HL-60 (cell line): ENCODE measurements around the gene EYA3.

Source experiments
- DNase-seq, 2 experiments: peaks; one replicate each; pipeline ENCODE4 v3.0.0-alpha.2; 2010 to 2020; ENCODE audit warnings: low read depth in 1 of 2, low spot score in 1 of 2
- H3K27ac ChIP-seq: fragments of 250-450 bp; sonication (Bioruptor Pico); replicated peaks from 2 replicates; pipeline ENCODE4 v1.5.1; 2020; ENCODE audit warnings: mild to moderate bottlenecking, moderate library complexity
- H3K27me3 ChIP-seq: fragments of 250-450 bp; sonication (Bioruptor Pico); 2 replicates; pipeline ENCODE4 v1.5.1; 2021; ENCODE audit warnings: mild to moderate bottlenecking, moderate library complexity; ENCODE audit not compliant: insufficient read depth, poor library complexity, severe bottlenecking
- H3K4me3 ChIP-seq: replicated peaks from 2 replicates; pipeline ENCODE4 v1.5.1; 2011; ENCODE audit warnings: mild to moderate bottlenecking, control low read depth, low read length; ENCODE audit not compliant: insufficient read depth
- CTCF ChIP-seq: IDR thresholded peaks from one replicate; pipeline ENCODE4 v1.5.1; 2011; ENCODE audit warnings: low read length, control low read depth, inconsistent platforms; ENCODE audit not compliant: insufficient read depth
- GABPA ChIP-seq: IDR thresholded peaks from 2 replicates; pipeline ENCODE4 v1.6.1; 2012; ENCODE audit warnings: low read depth
- POLR2AphosphoS5 ChIP-seq: IDR thresholded peaks from 2 replicates; pipeline ENCODE4 v1.6.1; 2012; ENCODE audit warnings: low read depth
- REST ChIP-seq: IDR thresholded peaks from 2 replicates; pipeline ENCODE4 v1.6.1; 2012; ENCODE audit warnings: low read depth; ENCODE audit not compliant: insufficient replicate concordance
- SPI1 ChIP-seq: IDR thresholded peaks from 2 replicates; pipeline ENCODE4 v1.6.1; 2012; ENCODE audit warnings: low read depth, mild to moderate bottlenecking, borderline replicate concordance

The EYA3 gene

GRCh38 chr1:27940870-27941560 is 147.4 kb downstream of the EYA3 start:
- Histone ChIP-seq H3K27ac (peak overlapping the region; percentile 24), H3K4me3 (no peak overlapping the region), H3K27me3 (no peaks in the 10 kb centered on the region)
- no peak for DNase-seq
- TF ChIP-seq REST (peak; percentile 65), POLR2AphosphoS5 (no peak)

- Histone ChIP-seq H3K27me3 (no peaks in the 10 kb centered on the region), H3K27ac (no peak overlapping the region), H3K4me3 (no peak overlapping the region)
- no peak for TF ChIP-seq GABPA
- peak; percentile 39 for TF ChIP-seq CTCF
- peak; percentile 33 to 81 for DNase-seq
Measured at GRCh38 chr1:27940297-27940696, 148.1 kb downstream of the EYA3 start.

- Histone ChIP-seq H3K4me3 (no peak overlapping the region), H3K27ac (no peak overlapping the region), H3K27me3 (no peaks in the 10 kb centered on the region)
- no peak for TF ChIP-seq POLR2AphosphoS5
- TF ChIP-seq CTCF: no peak
- TF ChIP-seq GABPA: no peak
- TF ChIP-seq SPI1: no peak
- no peak for TF ChIP-seq REST
- no peak for DNase-seq
Measured at GRCh38 chr1:27938488-27938887, 149.9 kb downstream of the EYA3 start.

GRCh38 chr1:27937524-27937836 is 150.9 kb downstream of the EYA3 start:
- no peak for TF ChIP-seq CTCF
- no peak for TF ChIP-seq POLR2AphosphoS5
- TF ChIP-seq GABPA: no peak
- TF ChIP-seq REST: no peak
- TF ChIP-seq SPI1: no peak
- Histone ChIP-seq H3K4me3 (no peak overlapping the region), H3K27ac (no peak overlapping the region), H3K27me3 (no peaks in the 10 kb centered on the region)
- DNase-seq: no peak
